Renal pelvis (tissue), 4 donors: ENCODE data around the gene MEPCE. TPM values are rescaled to one million over a fixed set of nuclear protein-coding genes. Genes with fewer than 3 reads are reported as not detected.
A peak's percentile ranks its signal among the peaks of the same experiment; 100 is the strongest.

Experiments
- DNase-seq: peaks from one replicate; pipeline ENCODE4 v3.0.0-alpha.2; 2013
- polyA plus RNA-seq, 3 donors: library from polyadenylated mRNA; unstranded; fragments of 120-200 nt; gene quantifications; one replicate each; pipeline ENCODE4 v1.2.1, GENCODE V29; 2013; ENCODE audit not compliant: insufficient read length in 3 of 3

Gene MEPCE
- polyA plus RNA-seq, 3 donors: 55.0 to 63.4 (median 62.5) TPM

GRCh38 chr7:100400041-100400440 is 29.6 kb upstream of the MEPCE start:
- DNase-seq: no peak

GRCh38 chr7:100400656-100401055 is 29.0 kb upstream of the MEPCE start:
- DNase-seq: peak; percentile 39

- DNase-seq: no peak
Observed at GRCh38 chr7:100401811-100402210, 27.8 kb upstream of the MEPCE start.

- DNase-seq: no peak
Observed at GRCh38 chr7:100402241-100402640, 27.4 kb upstream of the MEPCE start.

- no peak for DNase-seq
Observed at GRCh38 chr7:100406767-100407166, 22.9 kb upstream of the MEPCE start.

- peak; percentile 67 for DNase-seq
Observed at GRCh38 chr7:100407285-100408180, 22.1 kb upstream of the MEPCE start.

GRCh38 chr7:100411101-100411500 is 18.5 kb upstream of the MEPCE start:
- no peak for DNase-seq

- DNase-seq: no peak
Observed at GRCh38 chr7:100413346-100413745, 16.3 kb upstream of the MEPCE start.

- DNase-seq: no peak
Observed at GRCh38 chr7:100413889-100414288, 15.7 kb upstream of the MEPCE start.

- DNase-seq: no peak
Observed at GRCh38 chr7:100415448-100415847, 14.2 kb upstream of the MEPCE start.

GRCh38 chr7:100418930-100419659 is 10.5 kb upstream of the MEPCE start:
- no peak for DNase-seq

GRCh38 chr7:100419660-100420226 is 9.9 kb upstream of the MEPCE start:
- no peak for DNase-seq

- DNase-seq: no peak
Observed at GRCh38 chr7:100423315-100423714, 6.3 kb upstream of the MEPCE start.

- no peak for DNase-seq
Observed at GRCh38 chr7:100425347-100425746, 4.3 kb upstream of the MEPCE start.

GRCh38 chr7:100426516-100426915 is 3.1 kb upstream of the MEPCE start:
- DNase-seq: no peak

- no peak for DNase-seq
Observed at GRCh38 chr7:100427762-100428198, 1.9 kb upstream of the MEPCE start.

- DNase-seq: peak; percentile 97
Observed at GRCh38 chr7:100428199-100428966, 1.2 kb upstream of the MEPCE start, which contains the start of gene ZCWPW1. ZCWPW1 (minus strand) TSS chr7:100428703; CDS start chr7:100420649, 8,054 bp downstream.

GRCh38 chr7:100428967-100429636 is 529 bp upstream of the MEPCE start:
- peak; percentile 100 for DNase-seq

- DNase-seq: no peak
Observed at GRCh38 chr7:100430493-100431285, 1.1 kb downstream of the MEPCE start.

GRCh38 chr7:100431286-100431735 is 1.7 kb downstream of the MEPCE start:
- DNase-seq: no peak
